Dermis microvascular lymphatic vessel endothelial cell (primary cell): Measurements from ENCODE around the gene HMGB4. TPM values are rescaled to one million over a fixed set of nuclear protein-coding genes. Genes with fewer than 3 reads are reported as not detected.

Experiments used
- DNase-seq, 2 donors: peaks; one replicate each; pipeline versions ENCODE4 v3.0.0 to v3.0.0-alpha.2; 2010; ENCODE audit warnings: low read depth in 2 of 2
- total RNA-seq: library from RNA; depleted of rRNA; stranded (reverse); fragments of >200 nt; gene quantifications from 2 replicates; pipeline ENCODE4 v1.2.1, GENCODE V29; 2014

HMGB4 gene
- total RNA-seq, result not detected in 2 replicates

- DNase-seq, result no peak
Measured at GRCh38 chr1:33863779-33864178, at the start of gene HMGB4. Gene HMGB4 (plus strand): TSS chr1:33864079. CDS start chr1:33864192, 113 bp downstream.

- DNase-seq, result no peak
Measured at GRCh38 chr1:33814166-33814565, 49.7 kb upstream of the HMGB4 start.

- no peak for DNase-seq
Measured at GRCh38 chr1:33815061-33815460, 48.8 kb upstream of the HMGB4 start.

GRCh38 chr1:33818071-33818470 is 45.8 kb upstream of the HMGB4 start:
- no peak for DNase-seq

- DNase-seq, result no peak
Measured at GRCh38 chr1:33819290-33819912, 44.5 kb upstream of the HMGB4 start.

- DNase-seq, result no peak
Measured at GRCh38 chr1:33819913-33820311, 44.0 kb upstream of the HMGB4 start.

- no peak for DNase-seq
Measured at GRCh38 chr1:33820804-33821203, 43.1 kb upstream of the HMGB4 start.

GRCh38 chr1:33821291-33821690 is 42.6 kb upstream of the HMGB4 start:
- no peak for DNase-seq

GRCh38 chr1:33822396-33822795 is 41.5 kb upstream of the HMGB4 start:
- no peak for DNase-seq

- DNase-seq, result no peak
Measured at GRCh38 chr1:33823401-33823800, 40.5 kb upstream of the HMGB4 start.

GRCh38 chr1:33823830-33824229 is 40.0 kb upstream of the HMGB4 start:
- DNase-seq, result no peak

GRCh38 chr1:33824321-33824720 is 39.6 kb upstream of the HMGB4 start:
- no peak for DNase-seq

GRCh38 chr1:33824971-33825370 is 38.9 kb upstream of the HMGB4 start:
- no peak for DNase-seq

GRCh38 chr1:33825506-33825905 is 38.4 kb upstream of the HMGB4 start:
- no peak for DNase-seq

- DNase-seq, result no peak
Measured at GRCh38 chr1:33826311-33826710, 37.6 kb upstream of the HMGB4 start.

- DNase-seq, result no peak
Measured at GRCh38 chr1:33826711-33827110, 37.2 kb upstream of the HMGB4 start.

GRCh38 chr1:33828059-33828458 is 35.8 kb upstream of the HMGB4 start:
- no peak for DNase-seq

- no peak for DNase-seq
Measured at GRCh38 chr1:33828654-33829053, 35.2 kb upstream of the HMGB4 start.

GRCh38 chr1:33836911-33837310 is 27.0 kb upstream of the HMGB4 start:
- DNase-seq, result no peak

GRCh38 chr1:33837635-33838034 is 26.2 kb upstream of the HMGB4 start:
- DNase-seq, result no peak

- no peak for DNase-seq
Measured at GRCh38 chr1:33841494-33841893, 22.4 kb upstream of the HMGB4 start.

GRCh38 chr1:33842348-33842747 is 21.5 kb upstream of the HMGB4 start:
- no peak for DNase-seq

GRCh38 chr1:33844166-33844565 is 19.7 kb upstream of the HMGB4 start:
- DNase-seq, result no peak

GRCh38 chr1:33846861-33847260 is 17.0 kb upstream of the HMGB4 start:
- no peak for DNase-seq
